ENCODE results near the gene PSMA1.

GRCh38 chr11:14565845-14566244, 45.7 kb upstream of the PSMA1 start:
- TF ChIP-seq CTCF (IDR thresholded peaks at IDR 0.05): no peak
- TF ChIP-seq POLR2A (IDR thresholded peaks at IDR 0.05): no peak
